Measurements from ENCODE around the gene MFAP3. TPM values are rescaled to one million over a fixed set of nuclear protein-coding genes. Genes with fewer than 3 reads are reported as not detected.

MFAP3 gene
- total RNA-seq, 1 donor from 2014 or later, result 58.4 TPM

GRCh38 chr5:154101184-154101583 is 62.4 kb downstream of the MFAP3 start:
- Histone ChIP-seq H3K27ac (no peak overlapping the region), H3K27me3 (no peaks in the 10 kb centered on the region), H3K4me1 (no peaks in the 10 kb centered on the region), H3K4me3 (no peak overlapping the region), H3K36me3 (no peaks in the 10 kb centered on the region), H3K9me3 (no peaks in the 10 kb centered on the region)
- no peak for TF ChIP-seq CTCF (IDR thresholded peaks at IDR 0.05)
- no peak for DNase-seq (ENCODE audit: low spot score in 2 of 2)
- intact Hi-C loops (cut with DNase I), result no loop called here

GRCh38 chr5:154103233-154103632 is 64.5 kb downstream of the MFAP3 start:
- Histone ChIP-seq H3K36me3 (no peaks in the 10 kb centered on the region), H3K9me3 (no peaks in the 10 kb centered on the region), H3K4me1 (no peaks in the 10 kb centered on the region), H3K27me3 (no peaks in the 10 kb centered on the region), H3K27ac (no peak overlapping the region), H3K4me3 (no peak overlapping the region)
- no peak for DNase-seq (ENCODE audit: low spot score in 2 of 2)
- no peak for TF ChIP-seq CTCF (IDR thresholded peaks at IDR 0.05)
- intact Hi-C loops (cut with DNase I), result no loop called here

Other genes with a start within 250 kb of the MFAP3 start
- 7.2 TPM for gene FAM114A2, start 57 bp upstream of the MFAP3 start, total RNA-seq
- 52.3 TPM for gene GALNT10, start 151.8 kb downstream of the MFAP3 start, total RNA-seq

All from ascending aorta (tissue), 2 donors.